Myocyte (in vitro differentiated cells): ENCODE measurements around the gene OR9Q1. TPM values are rescaled to one million over a fixed set of nuclear protein-coding genes. Genes with fewer than 3 reads are reported as not detected.
"Not testable (repeated sequence)": the region's sequence is repeated elsewhere in the genome, so short reads cannot be mapped to it uniquely, and the experiment has no call there.

Experiments used
- DNase-seq: peaks from one replicate; pipeline ENCODE4 v3.0.0-alpha.2; 2012; ENCODE audit warnings: low read depth
- polyA plus RNA-seq: library from polyadenylated mRNA; unstranded; fragments of >200 nt; gene quantifications from one replicate; pipeline ENCODE4 v1.2.1, GENCODE V29; 2012; ENCODE audit warnings: missing spikeins
- total RNA-seq: library from RNA; depleted of rRNA; stranded (reverse); fragments of >200 nt; gene quantifications from 2 replicates; pipeline ENCODE4 v1.2.3, GENCODE V29; 2014

The OR9Q1 gene
- total RNA-seq, result not detected in 2 replicates
- not detected for polyA plus RNA-seq

- DNase-seq, result no peak
Measured at GRCh38 chr11:58023435-58023931, at the start of gene OR9Q1. OR9Q1 (plus strand) TSS chr11:58023881; CDS start chr11:58179445, 155,564 bp downstream.

GRCh38 chr11:57974132-57974531, 49.5 kb upstream of the OR9Q1 start:
- peak; percentile 29 for DNase-seq

- DNase-seq, result peak; percentile 99
Measured at GRCh38 chr11:57974848-57975601, 48.7 kb upstream of the OR9Q1 start.

- DNase-seq, result peak; percentile 26
Measured at GRCh38 chr11:57977709-57978108, 46.0 kb upstream of the OR9Q1 start.

- DNase-seq, result peak; percentile 43
Measured at GRCh38 chr11:57978686-57979531, 44.8 kb upstream of the OR9Q1 start.

GRCh38 chr11:57979532-57980079, 44.1 kb upstream of the OR9Q1 start:
- DNase-seq, result peak; percentile 51

- DNase-seq, result peak; percentile 30
Measured at GRCh38 chr11:57980201-57980600, 43.5 kb upstream of the OR9Q1 start.

- DNase-seq, result no peak
Measured at GRCh38 chr11:57981536-57981935, 42.1 kb upstream of the OR9Q1 start.

GRCh38 chr11:57982776-57983175, 40.9 kb upstream of the OR9Q1 start:
- DNase-seq, result peak; percentile 36

GRCh38 chr11:57983191-57983590, 40.5 kb upstream of the OR9Q1 start:
- peak; percentile 17 for DNase-seq

- DNase-seq, result not testable (repeated sequence)
Measured at GRCh38 chr11:57999523-57999922, 24.2 kb upstream of the OR9Q1 start.

- DNase-seq, result not testable (repeated sequence)
Measured at GRCh38 chr11:58000021-58000420, 23.7 kb upstream of the OR9Q1 start.

- no peak for DNase-seq
Measured at GRCh38 chr11:58000699-58001098, 23.0 kb upstream of the OR9Q1 start.

- DNase-seq, result no peak
Measured at GRCh38 chr11:58003036-58003435, 20.6 kb upstream of the OR9Q1 start.

- no peak for DNase-seq
Measured at GRCh38 chr11:58003591-58003990, 20.1 kb upstream of the OR9Q1 start.

- no peak for DNase-seq
Measured at GRCh38 chr11:58004664-58005063, 19.0 kb upstream of the OR9Q1 start.

- DNase-seq, result peak; percentile 19
Measured at GRCh38 chr11:58006940-58007339, 16.7 kb upstream of the OR9Q1 start.

GRCh38 chr11:58011771-58012170, 11.9 kb upstream of the OR9Q1 start:
- no peak for DNase-seq

- DNase-seq, result peak; percentile 91
Measured at GRCh38 chr11:58024601-58025091, 965 bp downstream of the OR9Q1 start.

GRCh38 chr11:58027341-58027740, 3.7 kb downstream of the OR9Q1 start:
- DNase-seq, result no peak

GRCh38 chr11:58028687-58029411, 5.2 kb downstream of the OR9Q1 start:
- DNase-seq, result no peak
